GM21737 (cell line): ENCODE data around the gene CPNE6.
A peak's percentile ranks its signal among the peaks of the same experiment; 100 is the strongest.
"Not testable (repeated sequence)": the region's sequence is repeated elsewhere in the genome, so short reads cannot be mapped to it uniquely, and the experiment has no call there.

Experiments used
- ATAC-seq: cut with Tn5 transposase; IDR thresholded peaks from one replicate; pipeline ENCODE4 v1.9.1; 2021; ENCODE audit warnings: mild to moderate bottlenecking, moderate library complexity; ENCODE audit not compliant: unreplicated experiment

CPNE6 gene

DNA sequence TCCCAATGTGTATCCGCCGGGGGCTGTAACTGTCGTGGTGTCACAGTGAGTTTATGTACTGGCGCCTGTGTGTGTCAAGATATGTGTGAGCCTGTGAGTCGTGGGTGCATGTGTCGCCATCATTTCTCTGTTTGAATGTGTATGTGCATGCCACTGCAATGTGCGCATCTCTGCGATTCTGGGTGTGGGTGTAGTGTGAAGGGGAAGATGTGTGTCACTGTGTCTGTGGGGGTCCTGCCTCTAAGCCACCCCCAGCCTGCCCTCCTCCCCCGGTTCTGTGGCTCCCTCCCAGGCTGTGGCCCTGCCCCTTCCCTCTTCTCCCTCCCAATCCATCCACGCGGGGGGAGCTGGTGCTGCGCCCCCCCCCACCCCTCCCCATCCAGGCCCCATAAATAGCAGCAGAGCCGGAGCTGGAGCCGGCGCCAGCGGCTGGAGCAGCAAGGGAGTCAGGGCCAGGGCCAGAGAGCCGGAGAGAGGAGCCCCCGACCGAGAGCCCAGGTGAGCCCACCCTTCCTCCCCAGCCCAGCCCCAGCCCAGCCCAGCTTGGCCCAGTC lies at the start of gene CPNE6:
CPNE6 (plus strand) TSS at position 419 of the 554 bp plus-strand sequence. CDS start 1,375 bp downstream, outside the sequence.
- ATAC-seq = no peak

- ATAC-seq = not testable (repeated sequence)
Observed at GRCh38 chr14:24024939-24025418, 46.4 kb upstream of the CPNE6 start.

- not testable (repeated sequence) for ATAC-seq
Observed at GRCh38 chr14:24029687-24030086, 41.7 kb upstream of the CPNE6 start.

DNA sequence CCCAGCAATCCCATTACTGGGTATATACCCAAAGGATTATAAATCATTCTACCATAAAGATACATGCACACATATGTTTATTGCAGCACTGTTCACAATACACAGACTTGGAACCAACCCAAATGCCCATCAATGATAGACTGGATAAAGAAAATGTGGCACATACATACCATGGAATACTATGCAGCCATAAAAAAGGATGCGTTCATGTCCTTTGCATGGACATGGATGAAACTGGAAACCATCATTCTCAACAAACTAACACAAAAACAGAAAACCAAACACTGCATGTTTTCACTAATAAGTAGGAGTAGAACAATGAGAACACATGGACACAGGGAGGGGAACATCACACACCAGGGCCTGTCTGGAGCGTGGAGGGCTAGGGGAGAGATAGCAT lies 40.0 kb upstream of the CPNE6 start:
- not testable (repeated sequence) for ATAC-seq

- no peak for ATAC-seq
Observed at GRCh38 chr14:24032727-24033418, 38.5 kb upstream of the CPNE6 start.

DNA sequence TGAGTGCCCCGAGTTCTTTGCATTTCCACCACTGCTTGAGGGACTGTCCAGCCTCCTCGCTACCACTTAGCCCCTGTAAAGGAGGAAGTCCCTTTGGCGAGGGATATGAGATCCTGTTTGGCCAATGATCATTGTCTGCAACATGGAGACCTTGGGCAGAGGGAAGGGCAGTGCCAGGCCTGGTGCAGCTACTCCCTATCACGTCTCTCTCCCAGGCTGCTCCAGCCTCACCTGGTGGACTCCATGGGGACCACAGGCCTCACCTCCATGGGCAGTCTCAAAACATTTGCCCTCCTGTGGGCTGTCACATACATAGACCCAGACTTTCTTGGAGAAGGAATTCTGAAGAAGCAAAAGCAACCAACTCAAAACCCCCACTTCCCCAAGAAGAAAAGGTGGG lies 35.6 kb upstream of the CPNE6 start:
- ATAC-seq = not testable (repeated sequence)

GRCh38 chr14:24036169-24036962 lies 35.0 kb upstream of the CPNE6 start:
- no peak for ATAC-seq

DNA sequence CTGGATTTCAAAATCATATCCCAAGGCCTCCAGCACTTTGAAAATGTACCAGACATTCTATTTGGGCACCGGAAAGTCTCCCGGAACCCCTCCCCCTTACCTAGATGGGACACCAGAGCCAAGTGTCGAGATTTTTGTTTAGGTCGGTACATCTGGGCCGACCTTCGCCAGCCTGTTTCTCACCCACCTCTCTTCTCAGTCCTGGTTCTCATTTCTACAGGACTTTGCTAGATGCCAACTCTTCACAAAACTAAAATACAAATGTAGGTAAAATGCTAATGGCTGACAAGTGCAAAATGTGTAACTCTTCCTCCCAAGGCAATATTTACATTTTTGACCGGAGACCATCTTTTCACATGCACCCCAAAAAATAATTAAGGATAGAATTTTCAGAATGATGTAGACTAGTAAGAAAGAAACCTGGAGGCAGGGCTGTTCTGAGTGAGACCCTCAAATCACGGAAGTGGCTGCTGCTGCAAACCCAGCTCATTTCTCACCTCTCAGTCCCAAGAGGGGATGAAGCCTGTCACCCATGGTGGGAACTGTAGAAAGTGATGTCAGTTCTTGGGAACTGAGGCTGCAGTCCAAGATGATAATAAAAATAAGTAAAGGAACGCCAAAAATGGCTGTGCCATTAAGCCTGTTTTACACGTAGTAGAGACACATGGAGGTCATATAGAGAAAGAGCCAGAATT lies 34.3 kb upstream of the CPNE6 start:
- not testable (repeated sequence) for ATAC-seq

GRCh38 chr14:24037658-24038037 lies 33.7 kb upstream of the CPNE6 start:
- ATAC-seq = no peak

DNA sequence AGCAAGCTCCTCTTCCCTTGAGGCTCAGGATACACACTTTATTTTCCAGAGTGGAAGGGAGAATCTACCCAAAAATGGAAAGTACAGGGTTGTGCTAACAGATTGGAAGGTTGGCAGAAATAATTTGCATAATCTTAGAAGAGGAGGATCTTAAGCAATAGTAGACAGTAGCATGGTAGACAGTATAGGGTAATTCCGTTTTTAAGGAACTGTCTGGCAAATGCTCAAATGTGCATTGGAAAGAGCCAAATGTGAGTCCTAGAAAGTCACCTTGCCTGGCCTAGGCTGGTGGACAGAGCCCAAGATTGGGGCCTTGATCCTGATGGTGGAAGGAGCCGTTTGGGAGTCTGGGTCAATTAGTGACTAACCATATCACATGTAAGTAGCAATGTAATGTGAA lies 32.7 kb upstream of the CPNE6 start:
- ATAC-seq = no peak

DNA sequence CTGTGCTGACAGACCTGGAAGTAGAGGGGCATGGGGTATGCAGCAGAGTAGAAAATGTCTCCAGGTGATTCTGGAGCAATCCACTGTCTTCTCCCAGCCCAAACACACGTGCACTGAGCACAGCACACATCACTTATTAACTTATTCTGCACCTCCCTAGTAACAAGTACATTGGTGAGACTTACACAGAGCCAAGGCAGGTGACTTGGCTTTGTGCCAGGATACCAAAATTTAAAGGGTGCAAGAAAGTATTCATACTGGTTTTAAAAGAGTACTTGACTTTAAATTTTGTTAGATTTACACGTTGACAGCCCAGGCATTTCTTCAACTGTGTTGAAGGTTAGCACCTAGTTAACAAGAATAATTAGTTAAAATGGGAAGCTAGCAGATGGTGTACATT lies 30.7 kb upstream of the CPNE6 start:
- no peak for ATAC-seq

- ATAC-seq = no peak
Observed at GRCh38 chr14:24042746-24043145, 28.6 kb upstream of the CPNE6 start.

- ATAC-seq = not testable (repeated sequence)
Observed at GRCh38 chr14:24049002-24049401, 22.4 kb upstream of the CPNE6 start.

DNA sequence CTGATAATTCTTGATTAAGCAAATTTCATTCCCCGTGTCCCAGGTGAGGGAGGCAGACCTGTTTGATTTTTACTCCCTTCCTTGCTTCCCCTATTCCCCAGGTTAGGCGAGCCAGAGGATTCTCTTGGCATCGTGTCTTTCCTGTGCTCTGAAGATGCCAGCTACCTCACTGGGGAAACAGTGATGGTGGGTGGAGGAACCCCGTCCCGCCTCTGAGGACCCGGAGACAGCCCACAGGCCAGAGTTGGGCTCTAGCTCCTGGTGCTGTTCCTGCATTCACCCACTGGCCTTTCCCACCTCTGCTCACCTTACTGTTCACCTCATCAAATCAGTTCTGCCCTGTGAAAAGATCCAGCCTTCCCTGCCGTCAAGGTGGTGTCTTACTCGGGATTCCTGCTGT lies 20.6 kb upstream of the CPNE6 start:
- ATAC-seq = not testable (repeated sequence)

DNA sequence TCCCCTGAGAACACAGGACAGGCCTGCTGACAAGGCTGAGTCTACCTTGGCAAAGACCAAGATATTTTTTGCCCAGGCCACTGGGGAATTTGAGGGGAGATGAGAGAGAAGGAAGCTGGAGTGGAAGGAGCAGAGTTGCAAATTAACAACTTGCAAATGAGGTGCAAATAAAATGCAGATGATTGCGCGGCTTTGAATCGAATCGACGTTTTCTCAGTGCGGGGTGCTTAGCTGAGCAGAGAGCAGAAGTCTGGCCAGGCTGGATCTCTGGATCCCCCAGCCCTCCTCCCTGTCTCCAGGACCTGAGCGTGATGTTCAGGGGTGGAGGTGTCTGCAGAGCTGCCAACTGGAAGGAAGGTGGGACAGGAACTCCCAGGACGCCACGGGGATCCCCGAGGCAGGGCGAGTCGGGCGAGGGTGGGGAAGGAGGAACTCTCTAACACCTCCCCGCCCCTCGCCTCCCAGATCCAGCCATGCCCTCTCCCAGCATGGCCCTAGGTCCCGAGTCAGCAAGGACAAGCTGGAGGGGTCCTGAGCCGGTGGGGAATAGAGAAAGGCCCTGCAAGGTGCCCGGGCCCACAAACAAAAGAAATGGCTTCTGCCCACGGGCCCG lies 20.1 kb upstream of the CPNE6 start:
- no peak for ATAC-seq

- peak; percentile 67 for ATAC-seq
Observed at GRCh38 chr14:24051789-24052655, 19.3 kb upstream of the CPNE6 start, which contains the start of gene CARMIL3. Gene CARMIL3 (plus strand): TSS chr14:24052009. CDS start chr14:24052154, 145 bp downstream.

DNA sequence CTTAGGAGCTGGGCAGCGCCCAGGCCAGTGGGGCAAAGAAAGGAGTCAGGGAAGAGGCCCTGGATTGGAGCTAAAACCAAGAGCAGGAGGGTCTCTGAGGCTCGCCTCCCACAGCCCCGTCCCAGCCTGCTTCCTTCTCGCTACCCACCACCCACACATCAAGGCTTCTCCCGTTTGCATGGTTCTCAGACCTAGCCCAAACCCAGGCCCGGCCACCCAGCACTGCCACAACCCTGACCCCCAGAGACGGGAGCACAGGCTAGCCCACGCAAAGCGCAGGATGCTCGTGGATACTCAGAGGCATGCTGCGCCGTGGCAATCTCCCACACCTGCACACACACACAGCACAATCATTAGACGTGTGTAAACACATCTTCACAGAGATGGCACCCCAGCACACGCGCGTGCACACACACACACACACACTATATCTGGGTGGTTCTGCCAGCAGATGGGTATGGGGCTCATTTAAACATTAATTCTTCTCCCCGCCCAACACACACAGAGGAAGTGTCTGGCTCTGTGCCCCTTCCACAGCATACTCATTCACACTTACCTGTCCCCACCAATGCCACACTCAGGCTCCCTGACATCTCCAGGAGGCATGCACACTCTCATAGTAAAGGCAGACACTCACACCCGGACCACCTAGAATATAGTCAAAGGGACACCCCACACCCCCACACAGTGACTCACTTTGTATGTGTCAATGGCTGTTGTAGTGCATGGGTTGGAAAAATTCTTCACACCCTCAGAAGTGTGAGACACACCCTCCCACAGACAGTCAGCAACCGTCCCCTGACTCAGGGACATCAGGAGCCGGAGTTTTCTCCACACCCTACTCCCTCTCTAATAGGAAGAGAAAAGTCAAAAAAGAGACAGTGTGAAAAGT lies 18.5 kb upstream of the CPNE6 start:
- no peak for ATAC-seq

DNA sequence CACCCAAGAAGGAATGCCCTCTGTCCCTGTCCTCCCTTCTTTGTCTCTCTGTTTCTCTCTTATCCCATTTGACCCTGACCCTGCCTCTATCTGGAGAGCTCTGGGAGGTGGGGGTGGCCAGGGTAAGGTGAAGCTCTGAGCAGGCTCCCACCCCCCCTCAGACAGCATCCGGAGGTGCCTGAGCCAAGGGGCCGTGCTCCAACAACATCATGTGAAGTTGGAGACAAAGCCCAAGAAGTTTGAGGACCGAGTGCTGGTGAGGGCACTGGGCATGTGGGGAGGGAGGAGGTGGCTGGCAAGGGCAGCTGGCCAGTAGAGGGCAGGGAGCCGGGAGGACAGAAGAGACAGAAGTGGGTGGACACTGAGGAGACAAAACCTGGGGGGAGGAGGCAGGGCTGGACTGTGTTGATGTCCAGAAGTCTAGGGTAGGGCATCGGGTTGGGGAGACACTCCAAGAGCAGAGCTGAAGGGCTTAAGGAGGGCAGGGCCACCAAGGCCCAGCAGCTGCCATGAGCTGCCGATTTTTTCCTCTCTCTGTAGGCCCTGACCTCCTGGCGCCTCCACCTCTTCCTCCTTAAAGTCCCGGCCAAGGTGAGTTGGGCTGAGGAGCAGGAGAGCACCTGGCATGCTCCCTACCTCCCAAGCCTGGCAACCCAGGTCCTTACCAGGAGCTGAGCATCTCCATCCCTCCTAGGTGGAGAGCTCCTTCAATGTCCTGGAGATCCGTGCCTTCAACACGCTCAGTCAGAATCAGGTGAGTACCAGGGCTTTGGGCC lies 17.6 kb upstream of the CPNE6 start:
- no peak for ATAC-seq
